ENCODE results near the gene RBM45.

DNA sequence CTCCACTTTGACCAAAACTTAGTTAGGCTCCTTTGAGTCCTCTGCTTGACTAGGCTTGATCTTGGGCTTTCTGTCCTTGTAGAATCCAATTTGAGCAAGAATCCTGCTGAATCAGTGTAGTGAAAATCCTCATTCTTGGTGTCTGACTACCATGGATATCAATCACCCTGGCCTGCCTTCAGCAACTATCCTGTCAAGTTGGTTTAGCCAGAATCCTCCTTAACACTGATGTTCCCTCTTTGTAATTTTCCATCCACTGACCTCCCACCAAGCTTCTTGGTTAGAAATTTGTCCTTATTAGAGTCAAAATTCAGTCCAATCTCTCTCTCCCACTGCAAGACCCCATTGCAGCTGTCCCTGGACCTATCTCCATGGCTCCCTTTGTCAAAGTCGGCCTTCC lies 494 bp upstream of the RBM45 start:
- TF ChIP-seq POLR2AphosphoS5 (IDR thresholded peaks at IDR 0.05; ENCODE audit: low read depth, low read length) (no peak), TAF1 (IDR thresholded peaks at IDR 0.05; ENCODE audit: borderline replicate concordance, insufficient read depth, low read length) (no peak), SIN3A (IDR thresholded peaks at IDR 0.05; ENCODE audit: borderline replicate concordance, insufficient read depth, low read length) (no peak)
- TF ChIP-seq, protein P1, sequence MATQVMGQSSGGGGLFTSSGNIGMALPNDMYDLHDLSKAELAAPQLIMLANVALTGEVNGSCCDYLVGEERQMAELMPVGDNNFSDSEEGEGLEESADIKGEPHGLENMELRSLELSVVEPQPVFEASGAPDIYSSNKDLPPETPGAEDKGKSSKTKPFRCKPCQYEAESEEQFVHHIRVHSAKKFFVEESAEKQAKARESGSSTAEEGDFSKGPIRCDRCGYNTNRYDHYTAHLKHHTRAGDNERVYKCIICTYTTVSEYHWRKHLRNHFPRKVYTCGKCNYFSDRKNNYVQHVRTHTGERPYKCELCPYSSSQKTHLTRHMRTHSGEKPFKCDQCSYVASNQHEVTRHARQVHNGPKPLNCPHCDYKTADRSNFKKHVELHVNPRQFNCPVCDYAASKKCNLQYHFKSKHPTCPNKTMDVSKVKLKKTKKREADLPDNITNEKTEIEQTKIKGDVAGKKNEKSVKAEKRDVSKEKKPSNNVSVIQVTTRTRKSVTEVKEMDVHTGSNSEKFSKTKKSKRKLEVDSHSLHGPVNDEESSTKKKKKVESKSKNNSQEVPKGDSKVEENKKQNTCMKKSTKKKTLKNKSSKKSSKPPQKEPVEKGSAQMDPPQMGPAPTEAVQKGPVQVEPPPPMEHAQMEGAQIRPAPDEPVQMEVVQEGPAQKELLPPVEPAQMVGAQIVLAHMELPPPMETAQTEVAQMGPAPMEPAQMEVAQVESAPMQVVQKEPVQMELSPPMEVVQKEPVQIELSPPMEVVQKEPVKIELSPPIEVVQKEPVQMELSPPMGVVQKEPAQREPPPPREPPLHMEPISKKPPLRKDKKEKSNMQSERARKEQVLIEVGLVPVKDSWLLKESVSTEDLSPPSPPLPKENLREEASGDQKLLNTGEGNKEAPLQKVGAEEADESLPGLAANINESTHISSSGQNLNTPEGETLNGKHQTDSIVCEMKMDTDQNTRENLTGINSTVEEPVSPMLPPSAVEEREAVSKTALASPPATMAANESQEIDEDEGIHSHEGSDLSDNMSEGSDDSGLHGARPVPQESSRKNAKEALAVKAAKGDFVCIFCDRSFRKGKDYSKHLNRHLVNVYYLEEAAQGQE (IDR thresholded peaks at IDR 0.05; ENCODE audit: insufficient read depth in 1 of 2, low read depth in 2 of 2, low read length in 2 of 2), result no peak

Measured in PFSK-1 (cell line).